ENCODE measurements around the gene NRXN3.

The NRXN3 gene

GRCh38 chr14:79791055-79791732, 1621.0 kb downstream of the NRXN3 start:
- H3K4me1 Mint-ChIP-seq = no peaks in the 10 kb centered on the region
- H3K27me3 Mint-ChIP-seq = no peaks in the 10 kb centered on the region
- H3K4me3 Mint-ChIP-seq = no peak overlapping the region
- no peaks in the 10 kb centered on the region for H3K36me3 Mint-ChIP-seq
- H3K27ac Mint-ChIP-seq = no peak overlapping the region
- H3K9me3 Mint-ChIP-seq = peaks cover 9% of the 10 kb centered on the region

GRCh38 chr14:79802093-79802492, 1631.9 kb downstream of the NRXN3 start:
- H3K27ac Mint-ChIP-seq = no peak overlapping the region
- H3K4me1 Mint-ChIP-seq = no peaks in the 10 kb centered on the region
- H3K9me3 Mint-ChIP-seq = no peaks in the 10 kb centered on the region
- no peak overlapping the region for H3K4me3 Mint-ChIP-seq
- H3K27me3 Mint-ChIP-seq = no peaks in the 10 kb centered on the region
- H3K36me3 Mint-ChIP-seq = no peaks in the 10 kb centered on the region

- H3K36me3 Mint-ChIP-seq = no peaks in the 10 kb centered on the region
- no peaks in the 10 kb centered on the region for H3K27me3 Mint-ChIP-seq
- H3K4me1 Mint-ChIP-seq = no peaks in the 10 kb centered on the region
- H3K9me3 Mint-ChIP-seq = no peaks in the 10 kb centered on the region
- no peak overlapping the region for H3K4me3 Mint-ChIP-seq
- H3K27ac Mint-ChIP-seq = no peak overlapping the region
Observed at GRCh38 chr14:79805636-79806035, 1635.5 kb downstream of the NRXN3 start.

GRCh38 chr14:79809849-79810612, 1639.9 kb downstream of the NRXN3 start:
- Mint-ChIP-seq H3K4me1 (no peaks in the 10 kb centered on the region), H3K9me3 (peaks cover 10% of the 10 kb centered on the region), H3K4me3 (no peak overlapping the region), H3K27me3 (no peaks in the 10 kb centered on the region), H3K27ac (no peak overlapping the region), H3K36me3 (no peaks in the 10 kb centered on the region)

GRCh38 chr14:79820866-79821535, 1650.8 kb downstream of the NRXN3 start:
- Mint-ChIP-seq H3K4me1 (no peaks in the 10 kb centered on the region), H3K27ac (no peak overlapping the region), H3K27me3 (no peaks in the 10 kb centered on the region), H3K9me3 (no peaks in the 10 kb centered on the region), H3K4me3 (no peak overlapping the region), H3K36me3 (no peaks in the 10 kb centered on the region)

- Mint-ChIP-seq H3K27me3 (no peaks in the 10 kb centered on the region), H3K4me1 (no peaks in the 10 kb centered on the region), H3K4me3 (no peak overlapping the region), H3K27ac (no peak overlapping the region), H3K9me3 (peaks cover 3% of the 10 kb centered on the region), H3K36me3 (no peaks in the 10 kb centered on the region)
Observed at GRCh38 chr14:79822034-79822433, 1651.9 kb downstream of the NRXN3 start.

GRCh38 chr14:79825046-79825521, 1654.9 kb downstream of the NRXN3 start:
- Mint-ChIP-seq H3K9me3 (peaks cover 5% of the 10 kb centered on the region), H3K36me3 (no peaks in the 10 kb centered on the region), H3K27me3 (peaks cover 1% of the 10 kb centered on the region), H3K4me1 (no peaks in the 10 kb centered on the region), H3K27ac (no peak overlapping the region), H3K4me3 (no peak overlapping the region)

GRCh38 chr14:79826362-79826761, 1656.2 kb downstream of the NRXN3 start:
- H3K9me3 Mint-ChIP-seq = peaks cover 5% of the 10 kb centered on the region
- no peaks in the 10 kb centered on the region for H3K36me3 Mint-ChIP-seq
- no peak overlapping the region for H3K4me3 Mint-ChIP-seq
- no peak overlapping the region for H3K27ac Mint-ChIP-seq
- H3K4me1 Mint-ChIP-seq = no peaks in the 10 kb centered on the region
- H3K27me3 Mint-ChIP-seq = peaks cover 1% of the 10 kb centered on the region

- Mint-ChIP-seq H3K27me3 (peaks cover 1% of the 10 kb centered on the region), H3K4me3 (no peak overlapping the region), H3K36me3 (no peaks in the 10 kb centered on the region), H3K27ac (no peak overlapping the region), H3K4me1 (no peaks in the 10 kb centered on the region), H3K9me3 (peaks cover 5% of the 10 kb centered on the region)
Observed at GRCh38 chr14:79829405-79830166, 1659.4 kb downstream of the NRXN3 start.

GRCh38 chr14:79831195-79831892, 1661.2 kb downstream of the NRXN3 start:
- H3K36me3 Mint-ChIP-seq = no peaks in the 10 kb centered on the region
- no peak overlapping the region for H3K4me3 Mint-ChIP-seq
- H3K27ac Mint-ChIP-seq = no peak overlapping the region
- H3K9me3 Mint-ChIP-seq = peaks cover 5% of the 10 kb centered on the region
- no peaks in the 10 kb centered on the region for H3K4me1 Mint-ChIP-seq
- peaks cover 1% of the 10 kb centered on the region for H3K27me3 Mint-ChIP-seq

- H3K9me3 Mint-ChIP-seq = no peaks in the 10 kb centered on the region
- H3K36me3 Mint-ChIP-seq = no peaks in the 10 kb centered on the region
- no peak overlapping the region for H3K27ac Mint-ChIP-seq
- H3K4me3 Mint-ChIP-seq = no peak overlapping the region
- no peaks in the 10 kb centered on the region for H3K4me1 Mint-ChIP-seq
- H3K27me3 Mint-ChIP-seq = no peaks in the 10 kb centered on the region
Observed at GRCh38 chr14:79833781-79834180, 1663.6 kb downstream of the NRXN3 start.

- no peak overlapping the region for H3K4me3 Mint-ChIP-seq
- no peaks in the 10 kb centered on the region for H3K4me1 Mint-ChIP-seq
- H3K9me3 Mint-ChIP-seq = no peaks in the 10 kb centered on the region
- H3K36me3 Mint-ChIP-seq = no peaks in the 10 kb centered on the region
- H3K27me3 Mint-ChIP-seq = no peaks in the 10 kb centered on the region
- no peak overlapping the region for H3K27ac Mint-ChIP-seq
Observed at GRCh38 chr14:79834868-79835267, 1664.7 kb downstream of the NRXN3 start.

- Mint-ChIP-seq H3K9me3 (no peaks in the 10 kb centered on the region), H3K27ac (no peak overlapping the region), H3K4me1 (no peaks in the 10 kb centered on the region), H3K4me3 (no peak overlapping the region), H3K27me3 (no peaks in the 10 kb centered on the region), H3K36me3 (no peaks in the 10 kb centered on the region)
Observed at GRCh38 chr14:79836577-79836976, 1666.4 kb downstream of the NRXN3 start.

- Mint-ChIP-seq H3K9me3 (no peaks in the 10 kb centered on the region), H3K4me3 (no peak overlapping the region), H3K4me1 (no peaks in the 10 kb centered on the region), H3K36me3 (no peaks in the 10 kb centered on the region), H3K27me3 (no peaks in the 10 kb centered on the region), H3K27ac (no peak overlapping the region)
Observed at GRCh38 chr14:79837699-79838098, 1667.5 kb downstream of the NRXN3 start.

- no peak overlapping the region for H3K4me3 Mint-ChIP-seq
- H3K9me3 Mint-ChIP-seq = no peaks in the 10 kb centered on the region
- no peak overlapping the region for H3K27ac Mint-ChIP-seq
- no peaks in the 10 kb centered on the region for H3K36me3 Mint-ChIP-seq
- no peaks in the 10 kb centered on the region for H3K27me3 Mint-ChIP-seq
- H3K4me1 Mint-ChIP-seq = no peaks in the 10 kb centered on the region
Observed at GRCh38 chr14:79840103-79840502, 1669.9 kb downstream of the NRXN3 start.

Data from activated naive CD4-positive, alpha-beta T cell treated with anti-CD3 and anti-CD28 coated beads, Interleukin-2, amount 50 U/mL, for 24 hours (primary cell).